GM18870 (cell line): ENCODE measurements around the gene TRIM34.
"Not testable (repeated sequence)": the region's sequence is repeated elsewhere in the genome, so short reads cannot be mapped to it uniquely, and the experiment has no call there.

Source experiments
- ATAC-seq: cut with Tn5 transposase; IDR thresholded peaks from one replicate; pipeline ENCODE4 v1.9.1; 2021; ENCODE audit warnings: moderate library complexity; ENCODE audit not compliant: unreplicated experiment

Gene TRIM34

GRCh38 chr11:5620651-5621521 lies 3.9 kb upstream of the TRIM34 start:
- ATAC-seq, result no peak

GRCh38 chr11:5621580-5621979 lies 3.2 kb upstream of the TRIM34 start:
- no peak for ATAC-seq

- ATAC-seq, result no peak
Observed at GRCh38 chr11:5622802-5623201, 2.0 kb upstream of the TRIM34 start.

GRCh38 chr11:5625281-5625680 lies 480 bp downstream of the TRIM34 start:
- ATAC-seq, result peak; percentile 1

GRCh38 chr11:5626196-5626595 lies 1.4 kb downstream of the TRIM34 start:
- no peak for ATAC-seq

- peak; percentile 9 for ATAC-seq
Observed at GRCh38 chr11:5631417-5631816, 6.6 kb downstream of the TRIM34 start.

GRCh38 chr11:5631969-5632635 lies 7.3 kb downstream of the TRIM34 start:
- peak; percentile 95 for ATAC-seq

- no peak for ATAC-seq
Observed at GRCh38 chr11:5639953-5640352, 15.2 kb downstream of the TRIM34 start.

GRCh38 chr11:5643585-5643984 lies 18.8 kb downstream of the TRIM34 start:
- no peak for ATAC-seq

- no peak for ATAC-seq
Observed at GRCh38 chr11:5646139-5646538, 21.3 kb downstream of the TRIM34 start.

- no peak for ATAC-seq
Observed at GRCh38 chr11:5655474-5655873, 30.7 kb downstream of the TRIM34 start.

- not testable (repeated sequence) for ATAC-seq
Observed at GRCh38 chr11:5656956-5657355, 32.2 kb downstream of the TRIM34 start.

GRCh38 chr11:5658318-5658717 lies 33.5 kb downstream of the TRIM34 start:
- ATAC-seq, result no peak

- ATAC-seq, result no peak
Observed at GRCh38 chr11:5663511-5663910, 38.7 kb downstream of the TRIM34 start.

- no peak for ATAC-seq
Observed at GRCh38 chr11:5665051-5665570, 40.3 kb downstream of the TRIM34 start.

- ATAC-seq, result no peak
Observed at GRCh38 chr11:5665746-5666401, 41.1 kb downstream of the TRIM34 start.

- no peak for ATAC-seq
Observed at GRCh38 chr11:5666402-5666793, 41.6 kb downstream of the TRIM34 start.

- no peak for ATAC-seq
Observed at GRCh38 chr11:5671831-5672230, 47.0 kb downstream of the TRIM34 start.

GRCh38 chr11:5674391-5674790 lies 49.6 kb downstream of the TRIM34 start:
- ATAC-seq, result no peak

- no peak for ATAC-seq
Observed at GRCh38 chr11:5679811-5680210, 55.0 kb downstream of the TRIM34 start.

GRCh38 chr11:5682890-5683441 lies 58.2 kb downstream of the TRIM34 start:
- not testable (repeated sequence) for ATAC-seq
